Gastrocnemius medialis (tissue), 4 donors: ENCODE data around the gene SEMA5B. TPM values are rescaled to one million over a fixed set of nuclear protein-coding genes. Genes with fewer than 3 reads are reported as not detected.

ENCODE experiments used
- ATAC-seq, 2 donors: fragments of 150-250 bp; one replicate each; pipeline ENCODE4 v1.9.1; 2016
- DNase-seq, 2 donors: peaks; one replicate each; pipeline ENCODE4 v3.0.0-alpha.2; 2019
- H3K27ac ChIP-seq, 4 donors: fragments of 200-600 bp; sonication (generic); 1 replicate in 1 of 4; 2 replicates in 3 of 4; pipeline ENCODE4 v1.5.1; 2016 to 2018; ENCODE audit warnings: mild to moderate bottlenecking in 2 of 4, moderate library complexity in 1 of 4
- H3K27me3 ChIP-seq, 3 donors: fragments of 200-600 bp; sonication (generic) in 2 of 3; 1 replicate in 1 of 3; 2 replicates in 2 of 3; pipeline versions ENCODE4 v1.5.1 to v1.6.0; 2016 to 2019; ENCODE audit warnings: mild to moderate bottlenecking in 1 of 3, moderate library complexity in 1 of 3
- H3K36me3 ChIP-seq, 2 donors: fragments of 200-600 bp; sonication (generic) in 1 of 2; one replicate each; pipeline ENCODE4 v1.5.1; 2017 to 2018
- H3K4me1 ChIP-seq, 2 donors: fragments of 200-600 bp; sonication (generic) in 1 of 2; one replicate each; pipeline ENCODE4 v1.5.1; 2016 to 2017; ENCODE audit warnings: mild to moderate bottlenecking in 2 of 2
- H3K4me3 ChIP-seq, 4 donors: fragments of 200-600 bp; sonication (generic) in 3 of 4; 1 replicate in 1 of 4; 2 replicates in 3 of 4; pipeline ENCODE4 v1.5.1; 2016 to 2019; ENCODE audit warnings: mild to moderate bottlenecking in 2 of 4
- H3K9me3 ChIP-seq, 3 donors: fragments of 200-600 bp; sonication (generic) in 2 of 3; 1 replicate in 1 of 3; 2 replicates in 2 of 3; pipeline ENCODE4 v1.5.1; 2016 to 2019
- POLR2A ChIP-seq, 2 donors: fragments of 450-650 bp; IDR thresholded peaks; one replicate each; pipeline ENCODE4 v1.6.1; 2017; ENCODE audit warnings: antibody characterized with exemption in 2 of 2, mild to moderate bottlenecking in 2 of 2, moderate library complexity in 2 of 2
- in situ Hi-C, 4 donors: fragments of 200-750 bp; cut with MboI; loops; one replicate each; pipeline versions ENCODE4 v1.15.0 to v1.8.0; 2017; ENCODE audit warnings: low sequenced_read_pairs in 4 of 4
- intact Hi-C: fragments of 100-400 bp; cut with DNase I; formaldehyde crosslinking; loops from one replicate; pipeline ENCODE4 v1.15.1; 2023; ENCODE audit warnings: low total_unique reads
- total RNA-seq, 4 donors: library from RNA; depleted of rRNA; stranded (reverse); fragments of >200 nt; gene quantifications; one replicate each; pipeline versions ENCODE4 v1.1.0 to v1.2.3, GENCODE V29; 2016
- TF ChIP-seq, protein P1 (sequence below), 5 experiments: fragments of 450-650 bp in 3 of 5; fragments of 200-600 bp in 2 of 5; sonication (generic) in 2 of 5; IDR thresholded peaks in 4 of 5; conservative IDR thresholded peaks in 1 of 5; 1 replicate in 4 of 5; 2 replicates in 1 of 5; pipeline ENCODE4 v1.5.1; 2016 to 2019; ENCODE audit warnings: antibody characterized with exemption in 5 of 5, mild to moderate bottlenecking in 3 of 5, moderate library complexity in 3 of 5

Gene SEMA5B
- total RNA-seq, 4 donors from 2014 or later = 0.10 to 0.26 TPM; not detected in 2

DNA sequence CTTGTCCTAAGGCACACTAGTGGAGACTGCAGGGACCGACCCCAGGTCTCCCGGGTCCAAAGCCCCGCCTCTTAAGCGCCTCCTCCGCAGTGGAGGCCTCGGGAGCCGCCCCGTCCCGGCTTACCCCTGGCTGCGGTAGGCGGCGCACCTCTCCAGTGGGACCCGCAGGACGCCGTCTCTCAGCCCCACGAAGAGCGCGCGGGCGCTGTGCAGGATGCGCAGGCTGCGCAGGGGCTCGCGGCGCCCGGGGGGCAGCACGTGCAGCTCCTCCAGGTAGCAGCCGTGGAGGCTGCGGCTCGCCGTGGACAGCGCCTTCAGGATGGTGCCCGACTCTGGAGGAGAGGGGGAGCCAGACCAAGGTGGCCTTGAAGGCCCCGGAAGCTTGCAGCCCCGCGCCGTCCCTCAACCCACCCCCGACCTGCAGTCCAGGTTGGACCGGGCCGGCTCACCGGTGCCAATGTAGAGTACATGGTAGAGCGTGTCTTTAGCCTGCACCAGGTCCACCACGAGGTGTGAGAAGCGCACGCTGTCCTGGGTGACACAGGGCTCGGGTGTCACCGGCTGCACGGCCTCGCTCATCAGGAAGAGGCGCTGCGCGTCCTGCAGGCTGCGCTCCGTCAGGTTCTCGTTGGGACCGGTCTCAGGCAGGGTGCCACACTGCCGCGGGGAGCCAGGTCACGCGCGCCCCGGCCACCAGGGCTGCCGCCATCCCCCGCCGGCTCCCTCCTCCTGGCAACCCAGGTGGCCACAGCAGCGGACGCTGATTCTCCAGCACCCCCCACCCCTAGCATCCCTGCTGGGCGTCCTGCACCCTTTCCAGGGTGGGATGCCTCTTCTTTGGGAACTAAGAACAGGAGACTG is 105.5 kb downstream of the SEMA5B start:
- TF ChIP-seq, protein P1, sequence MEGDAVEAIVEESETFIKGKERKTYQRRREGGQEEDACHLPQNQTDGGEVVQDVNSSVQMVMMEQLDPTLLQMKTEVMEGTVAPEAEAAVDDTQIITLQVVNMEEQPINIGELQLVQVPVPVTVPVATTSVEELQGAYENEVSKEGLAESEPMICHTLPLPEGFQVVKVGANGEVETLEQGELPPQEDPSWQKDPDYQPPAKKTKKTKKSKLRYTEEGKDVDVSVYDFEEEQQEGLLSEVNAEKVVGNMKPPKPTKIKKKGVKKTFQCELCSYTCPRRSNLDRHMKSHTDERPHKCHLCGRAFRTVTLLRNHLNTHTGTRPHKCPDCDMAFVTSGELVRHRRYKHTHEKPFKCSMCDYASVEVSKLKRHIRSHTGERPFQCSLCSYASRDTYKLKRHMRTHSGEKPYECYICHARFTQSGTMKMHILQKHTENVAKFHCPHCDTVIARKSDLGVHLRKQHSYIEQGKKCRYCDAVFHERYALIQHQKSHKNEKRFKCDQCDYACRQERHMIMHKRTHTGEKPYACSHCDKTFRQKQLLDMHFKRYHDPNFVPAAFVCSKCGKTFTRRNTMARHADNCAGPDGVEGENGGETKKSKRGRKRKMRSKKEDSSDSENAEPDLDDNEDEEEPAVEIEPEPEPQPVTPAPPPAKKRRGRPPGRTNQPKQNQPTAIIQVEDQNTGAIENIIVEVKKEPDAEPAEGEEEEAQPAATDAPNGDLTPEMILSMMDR (IDR thresholded peaks at IDR 0.05 in 4 of 5, conservative IDR thresholded peaks at IDR 0.05 in 1 of 5) = no peak
- TF ChIP-seq POLR2A (IDR thresholded peaks at IDR 0.05) = no peak
- in situ Hi-C loops = no loop called here

DNA sequence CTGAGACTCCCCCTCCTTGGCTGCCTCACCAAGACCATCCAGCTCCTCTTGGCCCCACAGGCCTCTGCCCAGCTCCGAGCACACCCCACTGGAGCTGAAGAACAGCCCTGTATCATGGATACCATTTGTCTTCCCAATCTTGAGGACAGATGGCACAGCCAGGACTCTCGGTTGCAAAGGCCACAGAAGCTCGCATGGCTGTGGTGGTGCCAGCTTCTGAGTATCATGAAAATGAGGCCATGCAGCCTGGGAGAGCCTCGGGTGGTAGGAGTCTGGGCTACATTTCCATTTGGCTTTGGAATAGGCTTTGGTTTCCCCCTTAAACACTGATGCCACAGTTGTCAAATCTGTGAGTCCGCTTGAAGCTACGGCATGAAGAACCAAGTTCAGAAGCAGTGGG is 106.6 kb downstream of the SEMA5B start:
- intact Hi-C loops = no loop called here
- ATAC-seq (no peak), DNase-seq (no peak)
- H3K4me3 ChIP-seq = no peak overlapping the region
- H3K36me3 ChIP-seq = no peaks in the 10 kb centered on the region
- no peaks in the 10 kb centered on the region for H3K9me3 ChIP-seq
- peaks cover 0 to 3% of the 10 kb centered on the region in 2 donors for H3K4me1 ChIP-seq
- in situ Hi-C loops = no loop called here
- TF ChIP-seq POLR2A (IDR thresholded peaks at IDR 0.05) = no peak
- TF ChIP-seq, protein P1 (IDR thresholded peaks at IDR 0.05 in 4 of 5, conservative IDR thresholded peaks at IDR 0.05 in 1 of 5) = no peak
- peaks cover 20 to 28% (median 25%) of the 10 kb centered on the region in 3 donors for H3K27me3 ChIP-seq
- no peak overlapping the region for H3K27ac ChIP-seq

More for the DNA sequence above, 105.5 kb downstream of the SEMA5B start:
- H3K27me3 ChIP-seq = peaks cover 20 to 28% (median 25%) of the 10 kb centered on the region in 3 donors
- H3K9me3 ChIP-seq = no peaks in the 10 kb centered on the region
- ATAC-seq (no peak), DNase-seq (no peak)
- peaks cover 0 to 3% of the 10 kb centered on the region in 2 donors for H3K4me1 ChIP-seq
- H3K36me3 ChIP-seq = no peaks in the 10 kb centered on the region
- intact Hi-C loops = no loop called here
- H3K4me3 ChIP-seq = no peak overlapping the region
- H3K27ac ChIP-seq = no peak overlapping the region

DNA sequence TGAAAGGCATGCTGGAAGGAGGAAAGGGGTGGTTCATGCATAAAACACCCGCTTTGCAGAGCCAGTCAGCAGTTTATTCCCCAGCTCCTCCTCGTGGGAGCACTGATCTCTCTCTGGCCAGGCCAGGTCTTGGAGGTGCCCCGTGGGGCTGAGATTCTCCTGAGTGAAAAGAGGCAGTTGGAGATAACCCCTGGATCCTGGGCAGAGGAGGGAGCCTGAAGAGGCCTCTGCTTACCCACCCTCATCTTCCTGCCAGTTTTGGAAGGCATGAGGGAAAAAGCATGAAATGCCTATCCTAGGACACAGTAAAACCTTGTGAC is 108.3 kb downstream of the SEMA5B start:
- H3K36me3 ChIP-seq = no peaks in the 10 kb centered on the region
- H3K9me3 ChIP-seq = no peaks in the 10 kb centered on the region
- H3K27ac ChIP-seq = no peak overlapping the region
- peaks cover 0 to 3% of the 10 kb centered on the region in 2 donors for H3K4me1 ChIP-seq
- no peak for TF ChIP-seq POLR2A (IDR thresholded peaks at IDR 0.05)
- TF ChIP-seq, protein P1 (IDR thresholded peaks at IDR 0.05 in 4 of 5, conservative IDR thresholded peaks at IDR 0.05 in 1 of 5) = no peak
- intact Hi-C loops = no loop called here
- H3K27me3 ChIP-seq = peaks cover 20 to 28% (median 23%) of the 10 kb centered on the region in 3 donors
- in situ Hi-C loops = no loop called here
- no peak overlapping the region for H3K4me3 ChIP-seq
- no peak for ATAC-seq
- no peak for DNase-seq

DNA sequence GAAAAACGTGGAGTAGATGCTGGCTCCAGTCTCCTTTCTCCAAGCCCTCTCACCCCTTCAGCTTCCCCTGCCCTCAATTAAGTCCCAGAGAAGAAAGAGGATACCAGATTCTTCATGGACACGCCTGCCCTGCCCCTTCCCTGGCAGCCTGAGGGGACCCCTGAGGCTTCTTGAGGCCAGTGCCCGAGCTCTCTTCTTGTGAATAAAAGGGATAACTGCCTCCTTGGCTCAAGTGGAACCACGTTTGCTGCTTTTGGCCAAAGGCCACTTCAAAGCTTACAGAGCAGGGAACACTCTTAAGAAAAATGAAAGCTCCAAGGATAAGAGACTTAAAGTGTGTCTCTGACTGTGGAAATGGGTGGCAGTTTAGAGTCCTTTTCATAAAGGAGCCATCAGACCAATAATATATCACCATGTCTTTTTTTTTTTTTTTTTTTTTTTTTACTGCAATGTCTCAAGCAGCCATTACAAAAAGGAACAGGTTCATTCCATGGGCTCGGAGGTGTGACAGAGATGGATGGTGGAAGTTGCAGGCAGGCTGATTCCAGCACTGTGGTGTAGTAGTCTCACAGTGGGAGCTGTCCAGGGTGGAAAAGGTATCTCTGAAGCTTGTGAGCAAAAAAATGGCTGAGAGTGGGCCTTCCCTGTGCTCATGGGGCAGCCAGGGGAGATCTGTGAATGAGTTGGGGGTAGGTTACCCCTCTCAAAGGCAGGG is 108.8 kb downstream of the SEMA5B start:
- in situ Hi-C loops = no loop called here
- peaks cover 17 to 28% (median 20%) of the 10 kb centered on the region in 3 donors for H3K27me3 ChIP-seq
- H3K9me3 ChIP-seq = no peaks in the 10 kb centered on the region
- peaks cover 0 to 3% of the 10 kb centered on the region in 2 donors for H3K4me1 ChIP-seq
- ATAC-seq (no peak), DNase-seq (no peak)
- TF ChIP-seq, protein P1 (IDR thresholded peaks at IDR 0.05 in 4 of 5, conservative IDR thresholded peaks at IDR 0.05 in 1 of 5) = no peak
- no peak for TF ChIP-seq POLR2A (IDR thresholded peaks at IDR 0.05)
- no peak overlapping the region for H3K4me3 ChIP-seq
- no peaks in the 10 kb centered on the region for H3K36me3 ChIP-seq
- intact Hi-C loops = no loop called here
- no peak overlapping the region for H3K27ac ChIP-seq
